RWPE2 (cell line): ENCODE measurements around the gene PLPP2.

Experiments used
- ATAC-seq: fragments of 200-7000 bp; cut with Tn5 transposase; 3 replicates; pipeline ENCODE4 v1.9.1; 2021; ENCODE audit warnings: low read depth
- DNase-seq: peaks from one replicate; pipeline ENCODE4 v3.0.0-alpha.2; 2020; ENCODE audit warnings: low spot score
- H3K27ac ChIP-seq: fragments of 450-650 bp; 2 replicates; pipeline ENCODE4 v1.5.1; 2017; ENCODE audit warnings: mild to moderate bottlenecking; ENCODE audit not compliant: poor library complexity, severe bottlenecking
- H3K27me3 ChIP-seq: fragments of 250-450 bp; sonication (Bioruptor Pico); 2 replicates; pipeline ENCODE4 v1.5.1; 2021; ENCODE audit warnings: mild to moderate bottlenecking, moderate library complexity; ENCODE audit not compliant: insufficient read depth, poor library complexity, severe bottlenecking
- H3K36me3 ChIP-seq: fragments of 250-450 bp; sonication (Bioruptor Pico); 2 replicates; pipeline ENCODE4 v1.5.1; 2020; ENCODE audit warnings: low read depth, mild to moderate bottlenecking, moderate library complexity
- H3K4me1 ChIP-seq: fragments of 250-450 bp; sonication (Bioruptor Pico); 2 replicates; pipeline ENCODE4 v1.5.1; 2021; ENCODE audit warnings: mild to moderate bottlenecking, moderate library complexity; ENCODE audit not compliant: insufficient read depth, poor library complexity, severe bottlenecking
- H3K4me3 ChIP-seq: fragments of 250-450 bp; sonication (Bioruptor Pico); 2 replicates; pipeline ENCODE4 v1.5.1; 2021; ENCODE audit warnings: mild to moderate bottlenecking, moderate library complexity; ENCODE audit not compliant: severe bottlenecking
- H3K9me3 ChIP-seq: fragments of 250-450 bp; sonication (Bioruptor Pico); 2 replicates; pipeline ENCODE4 v1.5.1; 2021; ENCODE audit warnings: mild to moderate bottlenecking, moderate library complexity; ENCODE audit not compliant: severe bottlenecking
- CTCF ChIP-seq: fragments of 450-650 bp; IDR thresholded peaks from one replicate; pipeline ENCODE4 v1.5.1; 2017; ENCODE audit warnings: mild to moderate bottlenecking, moderate library complexity; ENCODE audit not compliant: poor library complexity, severe bottlenecking

PLPP2 gene

GRCh38 chr19:288911-289310 is 2.3 kb downstream of the PLPP2 start:
- H3K36me3 ChIP-seq = peaks cover 6% of the 10 kb centered on the region; the same call in 1 of the 2 replicates
- H3K27ac ChIP-seq = peak overlapping the region; percentile 74
- TF ChIP-seq CTCF = no peak
- no peaks in the 10 kb centered on the region for H3K9me3 ChIP-seq
- no peak overlapping the region for H3K4me3 ChIP-seq
- DNase-seq (no peak), ATAC-seq (no peak)
- peaks cover 8% of the 10 kb centered on the region for H3K27me3 ChIP-seq
- H3K4me1 ChIP-seq = peaks cover 3% of the 10 kb centered on the region

DNA sequence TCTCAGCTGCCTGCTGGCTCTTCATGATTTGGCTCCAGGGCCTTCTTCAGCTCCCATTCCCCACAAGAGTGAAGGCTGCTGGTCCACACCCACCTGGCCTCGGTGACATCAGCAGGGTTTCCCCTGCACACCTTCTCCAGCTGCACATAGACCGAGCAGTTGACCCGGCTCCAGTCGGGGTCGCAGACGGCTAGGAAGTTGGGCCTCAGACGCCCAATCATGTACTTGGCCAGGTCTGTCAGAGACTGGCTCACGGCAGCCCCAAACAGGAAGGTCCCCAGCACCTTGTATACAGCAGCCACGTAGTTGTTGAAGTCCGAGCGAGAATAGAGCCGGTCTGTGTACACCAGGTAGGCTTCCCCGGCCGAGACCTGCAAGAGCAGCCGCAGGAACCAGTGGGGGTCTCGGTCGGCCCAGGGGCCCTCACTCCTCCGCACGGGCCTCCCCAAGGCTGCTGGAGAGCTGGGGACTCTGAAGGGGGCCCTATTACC is 3.8 kb downstream of the PLPP2 start:
- no peak overlapping the region for H3K27ac ChIP-seq
- H3K4me3 ChIP-seq = no peak overlapping the region
- TF ChIP-seq CTCF = no peak
- no peaks in the 10 kb centered on the region for H3K9me3 ChIP-seq
- peaks cover 3% of the 10 kb centered on the region for H3K4me1 ChIP-seq
- no peak for ATAC-seq
- H3K27me3 ChIP-seq = peaks cover 5% of the 10 kb centered on the region
- peaks cover 7% of the 10 kb centered on the region; the same call in 1 of the 2 replicates for H3K36me3 ChIP-seq
- no peak for DNase-seq

- Histone ChIP-seq H3K27me3 (no peaks in the 10 kb centered on the region), H3K4me1 (no peaks in the 10 kb centered on the region), H3K36me3 (peaks cover 7% of the 10 kb centered on the region; the same call in 1 of the 2 replicates), H3K9me3 (no peaks in the 10 kb centered on the region), H3K27ac (no peak overlapping the region), H3K4me3 (no peak overlapping the region)
- ATAC-seq (no peak), DNase-seq (no peak)
- TF ChIP-seq CTCF = no peak
Observed at GRCh38 chr19:283395-283794, 7.8 kb downstream of the PLPP2 start.

GRCh38 chr19:282501-282900 is 8.7 kb downstream of the PLPP2 start:
- ATAC-seq (no peak), DNase-seq (no peak)
- no peak for TF ChIP-seq CTCF
- no peak overlapping the region for H3K27ac ChIP-seq
- H3K36me3 ChIP-seq = peaks cover 7% of the 10 kb centered on the region; the same call in 1 of the 2 replicates
- no peaks in the 10 kb centered on the region for H3K27me3 ChIP-seq
- no peak overlapping the region for H3K4me3 ChIP-seq
- H3K4me1 ChIP-seq = no peaks in the 10 kb centered on the region
- no peaks in the 10 kb centered on the region for H3K9me3 ChIP-seq

GRCh38 chr19:281992-282391 is 9.2 kb downstream of the PLPP2 start:
- no peak for ATAC-seq
- no peak for DNase-seq
- no peaks in the 10 kb centered on the region for H3K4me1 ChIP-seq
- H3K27me3 ChIP-seq = no peaks in the 10 kb centered on the region
- 0 out of 2 replicates have a peak, but pooled peaks cover 3% of the 10 kb centered on the region for H3K36me3 ChIP-seq
- no peak overlapping the region for H3K27ac ChIP-seq
- H3K4me3 ChIP-seq = no peak overlapping the region
- no peak for TF ChIP-seq CTCF
- no peaks in the 10 kb centered on the region for H3K9me3 ChIP-seq
